EH (cell line): Measurements from ENCODE around the gene TDRD7.

Source experiments
- DNase-seq: peaks from one replicate; pipeline ENCODE4 v3.0.0-alpha.2; 2015; ENCODE audit warnings: low read depth

The TDRD7 gene

DNA sequence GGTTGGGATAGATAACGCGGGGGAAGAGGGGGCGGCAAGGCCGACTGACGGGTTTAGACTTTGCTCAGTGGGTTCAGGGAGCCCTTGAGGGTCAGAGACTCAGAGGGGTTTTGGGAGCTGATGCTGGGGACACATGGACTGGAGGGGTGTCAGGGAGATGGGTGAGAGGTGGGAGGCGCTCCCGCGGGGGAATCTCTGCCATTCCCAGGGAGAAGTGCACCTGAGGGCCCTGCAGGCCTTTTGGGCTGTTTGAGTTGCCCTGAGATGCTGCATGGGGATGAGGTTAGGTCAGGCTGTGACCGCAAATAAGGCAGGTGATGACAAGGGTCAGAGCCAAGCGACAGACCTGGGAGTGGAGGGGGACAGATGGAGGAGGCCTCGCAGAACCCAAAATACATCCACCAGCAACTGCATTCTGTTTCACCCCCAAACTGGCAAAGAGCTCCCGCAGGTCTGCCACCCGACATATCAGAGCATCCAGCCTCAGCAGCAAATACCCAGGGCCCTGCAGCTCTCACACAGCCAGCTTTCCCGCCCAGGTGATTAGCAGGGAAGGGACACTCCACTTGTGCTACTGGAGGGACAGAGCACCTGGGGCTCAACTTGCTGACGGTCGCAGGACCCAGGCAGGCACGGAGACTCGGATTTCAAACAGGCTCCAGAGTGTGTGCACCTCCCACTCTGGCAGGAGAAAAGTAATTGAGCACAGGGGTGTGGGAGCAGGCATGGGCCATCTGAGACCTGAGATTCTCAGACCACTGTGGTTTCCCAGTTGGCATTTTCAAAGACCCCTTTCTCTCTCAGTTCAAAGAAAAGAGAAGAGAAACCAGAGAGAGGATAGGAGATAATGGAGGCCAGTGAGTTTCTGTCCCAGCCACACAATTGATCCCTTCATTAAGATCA, 116.0 kb downstream of the TDRD7 start:
- no peak for DNase-seq

DNA sequence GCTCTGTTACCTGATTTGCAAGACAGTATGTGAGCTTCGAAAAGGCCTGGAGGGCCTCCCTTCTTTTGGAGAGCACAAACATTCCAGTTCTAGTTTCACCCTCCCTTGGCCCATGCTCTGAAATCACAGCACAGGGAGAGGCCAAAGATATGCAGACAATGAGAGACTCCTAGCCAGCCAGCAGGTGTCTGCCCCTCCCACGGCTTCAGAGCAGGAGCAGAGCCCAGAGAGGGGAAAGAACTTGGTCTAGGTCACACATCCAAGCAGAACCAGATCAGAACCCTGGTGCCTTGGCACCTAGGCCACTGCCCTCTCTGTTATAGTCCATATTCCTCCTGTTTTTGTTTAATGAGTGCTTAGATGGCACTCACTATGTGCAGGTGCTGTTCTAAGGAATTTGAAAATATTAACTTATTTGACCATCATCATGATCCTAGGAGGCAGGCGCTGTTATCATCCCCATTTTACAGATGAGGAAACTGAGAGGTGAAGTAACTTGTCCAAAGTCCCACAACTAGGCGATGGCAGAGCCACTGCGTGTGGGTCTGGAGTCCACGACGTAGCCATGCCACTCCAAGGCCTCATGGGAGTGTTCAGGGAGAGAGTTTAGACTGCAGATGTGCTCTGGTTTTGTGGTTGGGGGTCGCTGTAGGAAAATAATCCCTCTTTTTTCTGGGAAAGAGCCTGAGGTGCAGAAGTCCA, 116.8 kb downstream of the TDRD7 start:
- no peak for DNase-seq

DNA sequence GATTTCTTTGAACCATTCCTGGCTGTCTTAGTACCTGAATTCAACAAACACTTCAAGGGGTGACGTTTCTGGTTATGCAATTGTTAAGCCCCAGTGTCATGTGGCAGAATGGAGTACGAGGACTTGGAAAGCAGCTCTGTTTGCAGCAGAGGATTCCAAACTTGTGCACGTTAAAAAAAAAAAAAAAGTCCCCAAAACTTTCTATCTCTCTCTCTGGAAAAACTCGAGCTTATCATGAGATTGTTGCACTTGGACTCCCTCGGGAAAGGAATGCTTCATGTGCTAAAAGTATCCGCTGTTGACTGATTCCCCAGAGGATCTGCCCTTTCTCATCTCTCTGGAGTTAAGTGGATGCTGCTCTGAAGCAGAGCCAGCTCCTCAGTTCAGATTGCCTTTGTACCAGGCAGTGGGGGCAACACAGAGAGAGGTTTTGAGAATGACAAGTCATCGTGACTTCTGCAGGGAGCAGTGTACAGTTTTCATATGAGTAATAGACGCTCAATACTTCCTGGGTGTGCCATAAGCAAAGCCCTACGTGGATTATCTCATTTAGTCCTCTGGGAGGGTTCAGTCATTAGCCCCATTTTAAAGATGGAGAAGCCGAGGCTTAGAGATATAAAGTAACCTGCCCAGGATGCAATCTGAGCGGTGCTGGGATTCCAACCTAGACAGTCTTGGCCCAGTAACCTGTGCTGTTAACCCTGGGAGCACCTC, 117.6 kb downstream of the TDRD7 start:
- peak; percentile 44 for DNase-seq

DNA sequence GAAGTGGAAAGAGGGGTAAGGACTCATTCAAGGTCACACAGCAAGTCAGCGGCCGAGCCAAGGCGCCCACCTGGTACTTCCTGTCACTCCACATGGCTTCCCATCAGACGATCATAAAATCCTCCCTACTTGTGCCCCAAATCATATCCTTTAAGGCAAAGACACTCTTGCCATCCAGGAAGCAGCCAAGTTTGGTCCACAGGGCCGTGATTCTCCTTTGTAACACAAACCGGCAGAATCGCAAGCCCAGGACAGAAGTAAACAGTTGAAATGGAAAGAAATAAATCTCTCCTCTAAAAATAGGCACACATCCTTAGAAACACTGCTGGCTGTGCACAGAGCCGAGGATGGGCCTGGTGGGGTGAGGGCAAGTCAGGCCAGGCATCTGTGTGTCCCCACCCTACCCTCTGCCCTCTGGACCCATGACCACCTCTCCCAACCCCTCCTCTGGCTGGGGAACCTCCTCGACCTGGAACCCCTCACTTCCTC, 120.0 kb downstream of the TDRD7 start:
- no peak for DNase-seq

DNA sequence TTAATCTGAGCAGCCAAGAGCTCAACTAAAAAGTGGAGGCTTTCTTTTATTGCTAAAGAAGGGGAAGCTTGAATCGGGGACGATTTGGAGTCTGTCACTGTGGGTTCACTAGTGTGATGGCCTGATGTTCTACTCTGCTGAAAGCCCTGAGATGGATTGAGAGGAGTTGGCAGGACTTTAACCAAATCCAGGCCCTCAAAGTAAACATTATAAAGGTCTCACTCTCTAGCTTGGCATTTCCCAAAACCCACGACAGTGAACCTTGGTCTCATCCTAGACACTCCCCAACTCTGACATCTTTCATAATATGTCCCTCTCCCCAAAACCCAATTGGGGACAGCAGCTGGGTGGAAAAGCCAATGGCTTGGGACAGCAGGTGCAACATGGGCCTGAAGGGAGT, 122.3 kb downstream of the TDRD7 start:
- no peak for DNase-seq

DNA sequence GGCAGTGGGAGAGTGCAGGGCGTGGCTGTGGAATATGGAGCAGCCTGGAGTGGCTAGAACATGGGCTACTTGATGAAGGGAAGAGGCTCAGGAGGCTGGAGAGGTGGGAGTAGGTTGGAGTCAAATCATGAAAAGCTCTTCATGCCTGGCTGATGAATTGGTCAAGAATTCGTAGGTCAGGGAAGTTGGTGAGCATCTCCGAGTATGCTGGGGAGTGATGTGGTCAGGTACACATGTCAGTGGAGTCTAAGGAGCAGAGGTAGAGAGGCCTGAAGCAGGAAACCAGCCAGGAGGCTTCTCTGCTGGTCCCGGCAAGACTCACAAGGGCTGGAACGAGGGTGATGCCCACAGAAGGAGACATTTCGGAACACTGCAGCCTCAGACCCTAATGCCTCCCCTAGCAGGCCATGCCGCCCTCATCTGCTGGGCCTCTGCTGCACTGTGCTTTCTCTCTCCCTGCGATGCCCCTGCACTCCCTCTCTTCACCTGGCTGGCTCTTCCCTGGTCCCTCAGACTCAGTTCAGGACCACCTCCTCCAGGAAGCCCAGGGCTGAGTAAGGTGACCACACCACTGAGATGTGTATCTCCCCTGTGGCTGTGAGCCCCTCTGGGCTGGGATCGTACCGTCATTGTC, 123.2 kb downstream of the TDRD7 start:
- DNase-seq = no peak

DNA sequence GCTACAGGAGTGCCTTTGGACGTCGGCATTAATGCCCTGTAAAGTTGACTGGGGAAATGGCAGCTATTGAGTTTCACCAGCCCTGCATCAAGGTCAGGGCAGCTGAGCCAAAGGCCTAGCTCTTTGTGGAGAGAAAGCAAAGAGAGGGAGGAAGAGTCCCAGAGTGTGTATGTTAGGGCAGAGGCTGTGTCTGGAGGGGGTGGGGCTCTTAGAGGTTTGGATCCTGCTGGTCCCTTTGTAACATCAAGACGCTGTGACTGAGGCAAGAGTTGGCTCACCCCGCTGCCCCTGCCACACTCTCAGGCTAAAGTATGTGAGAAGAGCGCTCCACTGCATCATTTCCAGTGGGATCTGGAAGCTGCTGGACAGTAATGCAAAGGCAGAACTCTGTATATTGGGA, 123.9 kb downstream of the TDRD7 start:
- DNase-seq = no peak

DNA sequence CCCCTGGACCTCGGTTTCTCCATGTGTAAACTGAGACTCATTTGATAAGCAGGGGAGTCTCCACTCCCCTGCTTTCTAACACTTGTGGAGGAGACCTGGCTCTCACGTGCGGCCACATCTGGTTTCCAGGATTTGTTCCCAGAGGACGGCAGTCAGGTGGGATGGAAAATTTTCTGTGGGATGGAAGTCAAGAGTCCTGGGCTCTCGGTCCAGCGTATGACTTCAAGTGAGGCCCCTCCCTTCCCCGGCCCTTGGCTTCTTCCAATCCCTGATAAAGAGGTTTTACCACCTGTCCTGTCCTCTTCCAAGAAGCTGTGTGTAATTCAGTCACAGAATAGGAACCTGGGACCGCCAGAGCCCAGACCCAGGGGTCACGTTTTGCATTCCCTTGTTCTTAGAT, 124.6 kb downstream of the TDRD7 start:
- no peak for DNase-seq

DNA sequence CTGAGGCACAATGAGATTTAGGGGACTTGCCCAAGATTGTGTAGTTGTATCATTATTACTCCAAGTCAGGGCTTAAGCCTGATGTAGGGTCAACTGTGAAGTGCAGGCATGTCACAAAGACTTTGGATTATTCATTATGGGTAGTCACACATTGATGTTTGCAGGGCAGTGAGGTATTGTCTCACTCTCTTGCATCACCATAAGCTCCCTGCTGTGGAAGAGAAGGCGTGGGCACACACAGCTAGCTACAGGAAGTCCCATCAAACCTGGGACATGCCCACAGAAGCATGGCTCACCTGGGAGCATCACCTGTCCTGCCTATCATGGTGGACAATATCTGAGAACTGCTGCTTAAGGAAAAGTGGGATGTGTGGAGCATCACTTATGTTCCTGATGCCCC, 131.7 kb downstream of the TDRD7 start:
- DNase-seq = no peak

DNA sequence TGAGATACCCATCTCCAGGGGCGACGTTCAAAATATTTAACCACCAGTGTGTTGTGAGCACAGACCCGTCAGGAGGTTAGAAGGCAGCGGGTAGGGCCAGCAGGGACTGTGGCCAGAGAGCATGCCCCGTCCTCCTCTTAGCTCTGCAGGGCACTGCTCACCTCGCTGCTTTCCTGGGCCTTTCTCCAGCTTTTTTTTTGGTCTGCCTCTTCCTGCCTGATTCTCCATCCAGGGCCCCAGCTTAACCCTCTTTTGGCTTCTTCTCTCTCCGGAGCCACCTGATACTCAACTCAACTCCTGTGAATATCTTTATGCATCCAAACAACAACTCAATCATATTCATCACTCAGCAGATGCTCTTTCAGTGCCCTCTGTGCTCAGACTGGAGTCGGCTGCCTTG, 133.6 kb downstream of the TDRD7 start:
- DNase-seq = no peak
